ENCODE results near the gene NDUFB8.

- TF ChIP-seq CTCF (IDR thresholded peaks at IDR 0.05) (no peak), POLR2AphosphoS5 (IDR thresholded peaks at IDR 0.05) (no peak), POLR2A (IDR thresholded peaks at IDR 0.05) (no peak)
Measured at GRCh38 chr10:100553929-100554328, 24.3 kb upstream of the NDUFB8 start.

All from transverse colon (tissue), 4 donors.